Stromal cell of bone marrow (primary cell): ENCODE results near the gene PHC2.
A peak's percentile ranks its signal among the peaks of the same experiment; 100 is the strongest.

Experiments
- DNase-seq: peaks from one replicate; pipeline ENCODE4 v3.0.0-alpha.2; 2012; ENCODE audit warnings: low read depth

The PHC2 gene

GRCh38 chr1:33369764-33370163 is 61.1 kb downstream of the PHC2 start:
- DNase-seq: no peak

GRCh38 chr1:33369081-33369480 is 61.8 kb downstream of the PHC2 start:
- no peak for DNase-seq

DNA sequence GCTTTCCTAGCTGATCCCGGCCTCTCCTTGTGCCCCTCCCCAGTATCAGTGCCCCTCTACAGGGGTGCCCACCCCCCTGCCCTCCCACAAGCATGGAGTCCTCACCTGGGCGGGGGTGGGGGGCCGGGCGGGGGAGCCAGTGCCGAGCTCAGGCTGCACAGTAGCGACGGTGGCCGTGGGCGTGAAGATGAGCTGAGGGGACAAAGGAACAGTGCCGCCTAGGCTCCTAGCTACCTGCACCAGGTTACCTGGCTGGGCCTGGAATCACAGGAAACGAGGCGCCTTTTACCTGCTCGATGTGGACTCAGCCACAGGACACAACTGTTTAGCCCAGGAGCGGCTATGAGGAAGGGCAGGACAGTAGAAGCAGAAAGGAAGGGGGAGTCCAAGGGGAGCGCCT is 62.5 kb downstream of the PHC2 start:
- DNase-seq: no peak

DNA sequence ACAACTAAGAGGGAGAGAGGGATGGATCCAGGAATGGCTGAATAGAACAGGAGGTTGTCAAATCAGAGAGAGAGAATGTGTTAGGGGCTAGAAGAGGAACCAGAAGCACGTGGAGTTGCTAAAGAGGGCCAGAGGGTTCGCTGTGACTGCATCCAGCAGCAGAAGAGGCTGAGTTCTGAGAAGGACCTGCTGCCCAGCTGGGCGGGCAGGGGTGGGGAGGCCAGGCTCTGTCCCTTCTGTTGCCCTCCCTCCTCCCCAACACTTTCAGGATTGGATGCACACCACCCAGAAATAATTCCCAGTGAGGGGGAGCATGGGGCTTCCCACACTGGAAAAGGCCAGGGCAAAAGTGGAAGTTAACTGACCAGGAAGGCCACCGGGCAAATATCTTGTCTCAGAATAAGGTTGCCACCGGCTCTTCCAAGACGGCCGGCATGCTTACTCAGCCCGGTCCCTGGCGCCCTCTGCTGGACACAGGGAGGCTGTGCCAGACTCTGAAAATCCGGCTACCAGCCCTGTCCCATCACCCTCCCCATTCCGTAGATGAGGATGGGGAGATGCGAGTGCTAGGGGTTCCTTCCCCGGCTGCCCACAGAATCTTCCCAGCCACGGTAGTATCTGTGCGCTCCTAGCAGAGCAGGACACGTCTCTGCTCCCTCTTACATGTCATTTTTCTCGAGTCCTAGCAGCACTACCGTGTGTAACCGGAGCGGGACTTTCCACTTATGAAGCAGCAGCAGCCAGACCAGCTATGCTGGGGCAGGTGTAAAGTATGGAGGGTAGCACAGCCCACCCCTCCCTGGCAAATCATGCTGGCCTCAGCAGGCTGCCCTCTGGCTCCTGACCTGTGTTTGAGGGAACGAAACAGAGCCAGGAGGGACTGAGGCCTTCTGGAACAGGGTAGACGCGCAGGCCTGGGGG is 63.1 kb downstream of the PHC2 start:
- peak; percentile 57 for DNase-seq

- no peak for DNase-seq
Observed at GRCh38 chr1:33366762-33367484, 64.0 kb downstream of the PHC2 start.

- DNase-seq: no peak
Observed at GRCh38 chr1:33365560-33365997, 65.3 kb downstream of the PHC2 start.

GRCh38 chr1:33364565-33364918 is 66.4 kb downstream of the PHC2 start:
- DNase-seq: no peak

DNA sequence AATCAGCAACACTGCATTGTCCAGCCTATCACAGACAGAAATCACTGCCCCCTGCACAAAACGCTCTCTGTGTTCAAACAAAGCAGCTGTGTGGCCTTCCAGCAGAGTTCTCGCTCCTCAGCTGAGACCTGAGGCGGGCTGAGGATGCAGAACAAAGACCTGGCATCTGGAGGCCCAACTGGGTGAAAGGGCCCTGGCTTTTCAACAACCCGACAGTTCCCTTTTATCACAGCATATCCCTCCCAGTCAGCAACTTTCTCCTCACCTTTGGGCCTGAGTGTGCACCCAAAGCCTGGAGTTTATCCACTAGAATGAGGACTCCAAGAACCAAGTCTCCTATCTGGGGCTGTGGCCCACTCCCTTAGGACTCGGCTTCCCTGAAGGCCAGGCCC is 67.4 kb downstream of the PHC2 start:
- DNase-seq: no peak

DNA sequence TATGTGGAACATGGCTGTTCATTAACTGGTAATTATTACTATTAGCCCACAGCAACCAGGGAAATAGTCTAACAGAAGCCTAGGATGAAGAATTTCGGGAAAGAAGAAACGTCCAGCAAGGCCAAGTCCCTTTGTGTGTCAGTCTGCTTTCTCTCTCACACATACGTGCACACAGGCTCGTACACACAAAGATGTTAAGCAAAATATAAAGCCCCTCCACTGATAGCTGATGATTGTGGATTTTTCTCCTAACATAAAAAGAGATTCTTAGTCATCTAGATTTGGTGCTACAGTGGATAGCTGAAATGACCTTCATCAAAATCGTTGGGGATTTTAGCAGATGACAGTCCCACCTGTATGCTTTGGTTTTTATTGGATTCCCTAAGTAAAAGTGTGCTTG is 67.9 kb downstream of the PHC2 start:
- DNase-seq: no peak

GRCh38 chr1:33361532-33362235 is 69.2 kb downstream of the PHC2 start:
- DNase-seq: no peak

DNA sequence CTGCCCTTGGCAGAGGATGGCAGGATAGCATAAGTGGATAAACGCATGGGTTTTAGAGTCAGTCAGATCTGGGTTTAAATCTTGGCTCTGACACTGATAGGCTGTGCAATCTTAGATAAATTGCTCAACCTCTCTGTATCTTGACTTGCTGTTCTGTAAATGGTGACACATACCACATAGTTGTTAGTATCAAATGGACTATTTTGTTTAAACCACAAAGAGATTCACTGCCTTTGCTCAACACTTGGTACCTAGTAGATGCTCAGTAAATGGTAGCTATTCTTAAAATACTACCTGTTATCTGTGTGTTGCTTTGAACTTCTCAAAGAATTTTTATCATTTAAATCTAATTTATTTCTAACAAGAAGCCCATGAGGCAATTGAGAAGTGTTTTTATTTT is 70.5 kb downstream of the PHC2 start:
- no peak for DNase-seq

GRCh38 chr1:33359931-33360330 is 71.0 kb downstream of the PHC2 start:
- no peak for DNase-seq

DNA sequence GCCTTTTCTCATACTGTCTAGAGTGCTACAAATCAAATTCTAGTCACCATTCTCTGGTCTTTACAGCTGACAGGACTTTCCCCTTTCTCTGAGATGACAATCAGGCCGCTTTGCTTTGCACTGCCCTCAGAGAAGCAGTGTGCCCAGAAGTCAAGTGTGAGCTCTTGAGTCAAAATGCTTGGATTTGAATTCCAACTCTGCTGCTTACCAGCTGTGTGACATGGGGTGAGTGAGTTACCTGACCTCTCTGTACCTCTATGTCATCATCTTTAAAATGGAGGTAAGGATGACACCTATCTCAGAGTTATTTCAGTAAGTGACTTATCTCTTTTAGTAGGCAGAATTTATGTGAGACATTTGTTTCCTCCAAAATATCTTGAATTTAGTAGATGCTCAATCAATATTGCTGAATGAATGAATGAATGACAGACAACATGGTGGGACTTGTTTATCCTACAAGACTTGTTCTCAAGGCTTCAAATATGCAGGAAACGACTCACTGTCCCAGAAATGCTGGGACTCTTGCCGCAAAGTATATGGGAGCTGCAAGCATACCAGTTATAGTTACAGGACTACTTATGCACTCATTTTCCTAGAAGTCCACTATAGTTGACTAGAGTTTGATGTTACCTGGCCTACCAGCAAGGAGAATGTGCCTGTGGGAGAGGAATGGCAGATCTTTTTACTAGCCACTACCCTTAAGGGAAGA is 71.9 kb downstream of the PHC2 start:
- no peak for DNase-seq

DNA sequence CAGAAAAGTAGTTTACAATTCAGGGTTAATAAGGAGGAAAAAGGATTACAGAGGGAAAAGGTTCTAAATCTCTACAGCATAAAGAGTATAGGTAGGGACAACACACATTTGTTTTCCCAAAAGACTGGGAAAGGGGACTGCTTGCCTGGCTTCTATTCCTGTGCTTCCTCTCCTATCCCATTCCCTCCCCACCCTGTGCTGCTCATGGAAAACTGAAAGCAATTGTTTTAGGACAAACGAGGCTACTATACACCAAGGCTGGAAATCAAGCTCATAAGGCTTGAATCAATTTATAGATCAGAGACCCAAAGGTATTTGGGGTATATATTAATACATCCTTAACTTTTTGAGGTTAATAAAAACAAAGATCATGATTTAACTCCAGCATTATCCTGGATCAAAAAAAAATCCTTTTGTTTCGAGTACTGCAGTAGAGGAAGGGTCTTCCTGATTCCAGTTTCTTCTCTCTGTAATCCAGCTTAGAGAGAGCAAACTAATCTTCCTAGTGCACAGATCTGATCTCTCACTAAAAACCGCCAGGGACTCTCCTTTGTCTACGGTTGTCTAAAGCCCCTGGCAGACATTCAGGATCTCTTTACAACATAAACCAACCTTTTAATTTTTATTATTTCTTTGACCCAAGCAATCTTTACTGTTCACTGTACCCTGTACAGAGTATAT is 72.6 kb downstream of the PHC2 start:
- no peak for DNase-seq

GRCh38 chr1:33357099-33357498 is 73.8 kb downstream of the PHC2 start:
- DNase-seq: no peak

GRCh38 chr1:33354707-33355316 is 76.1 kb downstream of the PHC2 start:
- DNase-seq: no peak

- no peak for DNase-seq
Observed at GRCh38 chr1:33353531-33353930, 77.4 kb downstream of the PHC2 start.

DNA sequence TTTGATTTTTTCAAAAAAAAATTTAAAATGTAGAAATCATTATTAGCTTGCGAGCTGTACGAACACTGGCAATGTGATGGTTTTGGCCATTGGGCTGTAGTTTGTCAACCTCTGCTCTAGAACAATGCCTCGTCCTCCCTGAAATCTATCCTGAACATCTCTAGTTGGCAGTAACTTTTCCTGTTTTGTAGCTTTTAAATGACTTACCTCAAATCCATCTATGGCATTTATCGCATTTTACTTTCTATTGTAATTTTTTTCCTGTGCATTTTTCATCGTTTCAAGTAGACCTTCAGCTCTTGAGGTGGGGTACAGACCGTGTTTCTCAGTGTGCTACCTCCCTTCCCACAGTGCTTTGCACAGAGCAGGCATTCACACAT is 79.6 kb downstream of the PHC2 start:
- DNase-seq: no peak

- DNase-seq: no peak
Observed at GRCh38 chr1:33350611-33351280, 80.1 kb downstream of the PHC2 start.

DNA sequence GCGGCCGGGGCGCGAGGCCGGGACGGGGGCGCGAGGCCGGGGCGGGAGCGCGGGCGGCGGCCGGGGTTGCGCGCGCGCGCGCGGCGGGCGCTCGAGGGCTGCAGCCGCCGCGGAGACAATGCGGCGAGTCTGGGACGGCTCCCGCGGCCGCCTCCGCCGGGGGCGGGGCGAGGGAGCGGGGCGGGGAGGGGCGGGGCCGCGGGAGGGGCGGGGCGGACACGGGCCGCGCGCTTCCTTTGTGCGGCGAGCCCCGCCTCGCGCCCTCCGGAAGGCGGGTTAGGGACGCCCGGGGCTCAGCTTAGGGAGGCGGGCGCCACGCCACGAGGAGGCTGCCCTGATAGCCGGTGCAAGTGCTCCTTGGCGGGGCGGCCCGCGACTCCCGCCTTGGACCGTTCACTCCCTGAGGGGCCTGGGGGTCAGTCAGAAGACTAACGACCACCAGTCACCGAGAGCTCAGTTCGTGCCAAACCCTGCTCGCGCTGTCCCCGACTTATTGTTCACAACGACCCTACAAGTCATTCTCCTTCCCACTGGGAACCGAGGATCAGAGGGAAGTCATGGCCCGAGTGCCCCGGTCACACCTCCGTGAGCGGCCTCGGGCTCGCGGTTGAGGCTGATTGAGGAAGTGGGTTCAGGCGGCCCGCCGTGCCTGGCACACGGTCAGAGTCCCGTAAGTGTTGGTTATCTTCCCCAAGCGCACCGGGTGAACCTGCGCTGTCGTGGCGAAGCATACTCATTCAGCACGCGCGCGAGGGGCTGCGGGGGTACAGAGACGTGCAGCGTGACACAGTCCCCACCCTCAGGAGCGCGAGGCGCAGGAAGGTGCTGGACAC is 80.9 kb downstream of the PHC2 start:
- DNase-seq: peak; percentile 65
